A204.1 (cell line): ENCODE data around the gene AFG3L2.
"Not testable (repeated sequence)": the region's sequence is repeated elsewhere in the genome, so short reads cannot be mapped to it uniquely, and the experiment has no call there.

Source experiments
- FAIRE-seq: peaks from 2 replicates; lab custom pipeline; 2012; peaks lifted over from hg19 to GRCh38; lab: Jason Lieb, UNC

The AFG3L2 gene

DNA sequence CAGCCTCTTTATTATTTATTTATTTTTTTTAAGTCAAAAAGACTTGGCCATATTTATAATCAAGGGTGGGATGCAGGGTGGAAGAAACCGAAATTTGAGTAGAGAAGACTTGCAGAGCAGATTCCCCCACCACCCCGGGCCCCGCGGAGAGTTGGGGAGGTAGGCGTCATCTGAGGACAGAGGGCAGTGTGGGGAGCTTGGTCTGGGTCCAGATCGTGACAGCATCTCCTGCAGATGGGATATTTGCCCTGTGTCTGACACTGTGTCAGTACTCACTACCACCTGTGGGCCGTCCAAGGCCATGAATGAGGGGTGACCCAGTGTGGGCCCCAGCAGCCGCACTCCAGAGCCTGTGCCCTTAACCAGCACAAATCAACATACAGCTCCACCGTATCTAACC is 20.2 kb upstream of the AFG3L2 start:
- FAIRE-seq = no peak

DNA sequence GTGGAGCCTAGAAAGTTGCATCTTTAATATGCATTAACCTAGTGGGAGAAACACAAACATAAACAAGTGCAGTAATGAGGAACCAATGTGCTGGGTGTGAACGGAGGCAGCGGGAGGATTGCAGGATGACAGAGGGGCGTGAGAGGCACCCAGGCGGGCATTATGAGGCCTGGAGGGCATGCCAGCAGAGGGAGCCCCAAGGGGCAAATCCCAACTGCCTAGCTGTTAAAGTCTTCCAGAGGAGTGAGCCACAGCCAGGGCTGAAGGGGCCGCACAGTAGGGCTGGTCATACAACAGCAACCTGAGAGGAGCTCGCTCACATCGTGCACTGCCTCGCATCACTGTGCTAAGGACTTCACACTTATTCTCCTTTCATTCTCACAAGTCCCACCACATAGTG is 17.4 kb upstream of the AFG3L2 start:
- FAIRE-seq = no peak

DNA sequence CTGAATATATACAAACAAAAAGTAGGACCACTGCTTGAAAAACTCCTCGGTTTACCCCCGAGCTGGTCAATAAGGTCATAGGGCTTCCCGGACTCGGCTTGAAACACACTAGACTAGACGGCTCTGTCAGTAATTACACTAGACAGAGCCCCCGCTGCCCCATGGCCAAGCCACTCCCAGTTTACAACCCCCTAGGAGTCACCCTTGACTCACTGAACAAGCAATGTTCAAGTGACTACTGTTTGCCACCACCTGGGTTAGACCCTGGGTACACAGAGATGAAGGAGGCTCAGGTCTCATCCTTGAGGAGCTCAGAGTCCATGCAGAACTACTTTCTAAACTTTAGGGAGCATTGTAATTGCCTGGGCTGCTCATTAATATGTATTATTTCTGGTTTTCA is 17.0 kb upstream of the AFG3L2 start:
- no peak for FAIRE-seq

DNA sequence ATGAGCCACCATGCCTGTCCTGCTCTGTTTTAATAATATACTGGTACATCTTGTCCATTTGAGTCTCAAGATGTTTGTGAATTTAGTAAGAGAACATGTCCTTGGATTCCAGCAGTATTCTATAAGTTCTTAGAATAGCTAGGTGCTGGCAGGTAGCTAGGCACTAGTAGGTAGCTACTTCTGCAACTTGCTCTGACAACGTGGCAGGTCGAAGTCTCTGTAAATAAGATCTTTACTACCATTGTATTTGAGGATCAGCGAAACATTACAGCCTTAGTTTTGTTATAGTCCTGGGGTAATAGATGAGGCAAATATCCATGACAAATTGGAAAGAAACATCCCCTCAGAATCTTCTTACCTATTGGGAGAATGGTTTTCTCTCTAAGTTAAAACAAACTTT is 16.5 kb upstream of the AFG3L2 start:
- FAIRE-seq = no peak

DNA sequence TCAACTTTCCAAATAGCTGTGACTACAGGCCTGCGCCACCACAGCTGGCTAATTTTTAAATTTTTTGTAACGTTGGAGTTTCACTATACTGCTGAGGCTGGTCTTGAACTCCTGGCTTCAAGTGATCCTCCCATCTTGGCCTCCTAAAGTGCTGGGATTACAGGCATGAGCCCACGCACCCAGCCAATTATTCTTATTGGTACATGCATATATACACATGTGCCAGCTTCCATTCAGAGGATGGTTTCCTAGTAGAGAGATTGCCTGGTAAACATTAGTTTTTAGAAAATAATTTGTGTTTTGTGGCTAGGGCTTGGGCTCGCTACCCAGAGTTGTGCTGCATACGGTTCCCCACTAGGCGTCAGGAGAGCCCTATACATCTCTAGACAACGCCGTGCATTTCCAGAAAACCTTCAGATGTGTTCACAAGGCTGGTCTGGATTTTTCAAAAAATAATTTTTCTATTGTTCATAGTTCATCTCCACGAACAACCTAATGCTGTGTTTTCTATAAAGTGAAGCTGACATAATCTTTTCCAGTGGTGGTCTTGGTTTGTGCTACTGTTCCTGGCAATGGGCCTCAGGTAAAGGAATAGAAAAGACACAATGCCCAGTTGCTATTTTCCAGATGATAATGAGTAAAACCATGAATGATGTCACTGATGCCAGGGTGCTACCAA is 14.6 kb upstream of the AFG3L2 start:
- FAIRE-seq = peak; percentile 88

DNA sequence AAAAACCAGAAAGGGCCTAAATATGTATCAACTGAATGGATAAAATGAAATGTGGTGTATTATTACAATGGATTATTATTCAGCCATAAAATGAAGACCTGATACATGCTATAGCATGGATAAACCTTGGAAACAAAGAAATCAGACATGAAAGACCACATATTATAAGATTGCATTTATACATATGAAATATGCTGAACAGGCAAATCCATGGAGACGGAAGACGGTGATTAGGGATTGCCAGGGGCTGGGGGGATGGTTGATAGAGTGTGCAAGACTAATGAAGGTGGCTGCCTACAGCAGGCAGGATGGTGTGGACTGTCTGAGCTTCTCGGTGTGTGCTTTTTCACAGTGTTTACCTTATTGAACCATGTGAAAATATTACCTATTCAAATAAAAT is 11.4 kb upstream of the AFG3L2 start:
- no peak for FAIRE-seq

DNA sequence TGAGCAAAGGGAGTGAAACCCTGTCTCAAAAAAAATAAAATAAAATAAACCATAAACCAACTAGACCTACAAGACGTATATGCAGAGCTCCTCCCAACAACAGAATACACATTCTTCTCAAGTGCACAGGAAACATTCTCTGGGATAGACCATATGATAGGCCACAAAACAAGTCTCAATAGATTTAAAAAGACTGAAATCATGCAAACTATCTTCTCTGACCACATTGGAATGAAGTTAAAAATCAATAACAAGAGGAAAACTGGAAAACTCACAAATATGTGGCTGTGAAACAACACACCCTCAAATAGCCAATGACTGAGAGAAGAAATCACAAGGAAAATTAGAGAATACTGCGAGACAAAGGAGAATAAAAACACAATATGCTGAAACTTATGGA is 7.2 kb upstream of the AFG3L2 start:
- no peak for FAIRE-seq

DNA sequence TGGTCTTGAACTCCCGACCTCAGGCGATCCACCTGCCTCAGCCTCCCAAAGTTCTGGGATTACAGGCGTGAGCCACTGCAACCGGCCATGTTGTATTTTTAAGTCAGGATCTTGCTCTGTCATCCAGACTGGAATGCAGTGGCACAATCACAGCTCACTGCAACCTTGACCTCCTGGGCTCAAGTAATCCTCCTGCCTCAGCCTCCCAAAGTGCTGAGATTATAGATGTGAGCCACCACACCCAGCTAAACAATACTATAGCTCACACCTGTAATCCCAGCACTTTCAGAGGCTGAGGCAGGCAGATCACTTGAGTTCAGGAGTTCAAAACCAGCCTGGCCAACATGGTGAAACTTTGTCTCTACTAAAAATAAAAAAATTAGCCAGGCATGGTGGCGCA is 6.7 kb upstream of the AFG3L2 start:
- not testable (repeated sequence) for FAIRE-seq

DNA sequence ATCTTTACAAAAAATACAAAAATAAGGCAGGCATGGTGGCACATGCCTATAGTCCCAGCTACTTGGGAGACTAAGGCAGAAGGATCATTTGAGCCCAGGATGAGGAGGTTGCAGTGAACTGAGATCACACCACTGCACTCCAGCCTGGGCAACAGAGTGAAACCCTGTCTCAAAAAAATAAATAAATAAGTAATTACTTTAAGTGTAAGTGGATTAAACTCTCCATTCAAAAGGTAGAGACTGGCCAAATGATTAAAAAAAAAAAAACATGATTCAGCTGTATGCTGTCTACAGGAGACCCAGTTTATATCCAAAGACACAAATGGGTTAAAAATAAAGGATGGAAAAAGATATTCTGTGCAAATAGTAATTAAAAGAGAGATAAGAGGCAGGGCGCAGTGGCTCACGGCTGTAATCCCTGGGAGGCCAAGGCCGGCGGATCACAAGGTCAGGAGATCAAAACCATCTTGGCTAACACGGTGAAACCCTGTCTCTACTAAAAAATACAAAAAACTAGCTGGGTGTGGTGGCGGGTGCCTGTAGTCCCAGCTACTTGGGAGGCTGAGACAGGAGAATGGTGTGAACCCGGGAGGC is 5.3 kb upstream of the AFG3L2 start:
- not testable (repeated sequence) for FAIRE-seq

DNA sequence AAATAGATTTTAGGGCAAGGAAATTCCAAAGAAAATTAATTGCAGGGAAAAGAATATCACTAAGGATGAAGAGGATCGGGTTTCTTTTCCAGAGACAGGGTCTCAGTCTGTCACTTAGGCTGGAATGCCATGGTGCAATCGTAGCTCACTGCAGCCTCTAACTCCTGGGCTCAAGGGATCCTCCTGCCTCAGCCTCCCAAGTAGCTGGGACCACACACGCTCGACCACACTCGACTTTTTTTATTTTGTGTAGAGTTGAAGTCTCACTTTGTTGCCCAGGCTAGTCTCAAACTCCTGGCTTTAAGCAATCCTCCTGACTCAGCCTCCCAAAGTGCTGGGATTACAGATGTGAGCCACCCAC is 1.2 kb upstream of the AFG3L2 start:
- FAIRE-seq = not testable (repeated sequence)

DNA sequence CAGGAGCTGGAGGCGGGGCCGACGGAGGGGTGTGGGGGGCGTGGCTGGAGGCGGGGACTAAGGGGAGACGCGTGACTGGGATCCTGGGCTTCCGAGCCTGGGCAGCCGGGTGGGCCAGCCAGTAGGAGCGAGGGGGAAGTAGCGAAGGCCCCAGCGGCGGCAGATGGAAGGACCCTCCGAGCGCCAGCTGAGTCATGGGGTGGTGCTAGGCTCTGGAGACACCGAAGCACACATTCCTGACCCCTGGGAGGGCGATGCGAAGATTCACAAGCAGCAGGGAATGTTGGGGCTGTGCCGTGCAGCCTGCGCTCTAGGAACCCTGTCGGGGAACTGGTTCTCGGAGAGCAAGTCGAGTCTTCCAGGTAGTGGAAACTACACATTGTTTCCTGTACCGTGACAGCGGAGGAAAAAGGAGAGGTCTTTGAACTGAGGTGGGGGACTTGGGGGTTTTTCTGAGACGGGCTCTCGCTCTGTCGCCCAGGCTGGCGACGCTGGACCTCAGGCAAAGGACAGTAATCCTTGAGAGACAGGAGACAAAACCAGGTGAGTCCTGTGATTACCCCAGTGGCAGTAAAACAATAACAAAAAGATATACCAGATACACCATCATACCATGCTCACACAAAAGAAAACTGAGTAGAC is 650 bp upstream of the AFG3L2 start:
- FAIRE-seq = no peak

DNA sequence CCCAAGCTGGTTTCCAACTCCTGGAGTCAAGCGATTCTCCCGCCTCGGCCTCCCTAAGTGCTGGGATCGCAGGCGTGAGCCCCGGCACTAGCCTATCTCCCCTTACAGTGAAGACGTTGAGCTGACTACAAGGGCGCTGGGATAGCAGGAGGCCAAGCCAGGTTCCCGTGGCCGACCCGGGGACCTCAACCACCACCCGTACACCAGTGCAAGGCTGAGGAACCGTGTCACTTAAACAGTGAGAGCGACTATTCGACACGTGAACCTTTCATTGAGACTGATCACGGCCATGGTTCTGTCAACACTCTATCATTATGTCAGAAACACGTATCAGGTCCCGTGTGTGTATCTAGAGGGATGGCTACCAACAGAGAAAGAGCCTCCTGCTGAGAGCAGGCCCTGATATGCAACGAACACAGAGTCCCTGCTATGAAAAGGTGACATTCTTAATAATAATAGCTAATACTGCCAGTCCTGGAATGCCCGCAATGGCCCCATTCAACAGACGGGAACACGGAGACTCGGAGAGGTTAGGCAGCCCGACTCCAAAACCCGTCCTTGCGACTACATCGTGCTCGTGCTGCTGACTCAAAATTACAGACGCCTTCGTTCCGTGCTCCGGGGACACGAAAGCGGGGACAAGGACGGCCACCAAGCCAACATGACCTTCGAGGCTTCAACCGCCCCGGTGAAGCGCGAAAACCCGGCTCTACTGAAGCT is 833 bp downstream of the AFG3L2 start:
- FAIRE-seq = no peak

DNA sequence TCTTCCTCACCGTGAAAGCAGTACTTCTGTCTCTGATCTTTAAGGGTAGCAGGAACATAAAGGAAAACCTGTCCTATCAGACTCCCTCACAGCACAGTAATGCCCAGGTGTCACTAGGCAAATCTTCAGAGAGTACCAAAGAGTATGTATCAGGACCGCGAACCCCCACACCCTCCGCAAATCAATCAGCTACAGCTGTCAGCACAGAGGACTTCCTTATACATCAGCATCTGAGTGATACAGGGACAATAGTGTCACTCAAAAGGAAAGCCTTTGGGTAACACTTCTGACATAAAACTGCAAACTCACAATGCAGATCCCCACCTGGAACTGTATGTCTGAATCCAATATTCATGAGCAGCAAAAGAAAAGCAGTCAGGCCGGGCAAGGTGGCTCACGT is 2.6 kb downstream of the AFG3L2 start:
- FAIRE-seq = no peak

DNA sequence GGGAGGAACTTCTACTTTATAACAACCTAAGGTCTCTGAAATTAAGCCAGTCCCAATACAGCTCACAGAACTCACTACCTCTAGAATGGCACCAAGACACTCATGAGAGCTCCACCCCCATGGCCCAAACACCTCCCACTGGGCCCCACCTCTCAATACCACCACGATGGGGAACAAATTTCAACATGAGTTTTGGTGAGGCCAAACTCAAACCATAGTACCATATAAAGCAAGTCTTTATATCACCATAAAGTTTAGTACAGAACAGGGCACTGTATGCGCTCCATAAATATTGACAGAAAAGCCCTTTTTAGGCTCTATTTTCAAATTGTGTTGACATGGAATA is 3.3 kb downstream of the AFG3L2 start:
- no peak for FAIRE-seq

DNA sequence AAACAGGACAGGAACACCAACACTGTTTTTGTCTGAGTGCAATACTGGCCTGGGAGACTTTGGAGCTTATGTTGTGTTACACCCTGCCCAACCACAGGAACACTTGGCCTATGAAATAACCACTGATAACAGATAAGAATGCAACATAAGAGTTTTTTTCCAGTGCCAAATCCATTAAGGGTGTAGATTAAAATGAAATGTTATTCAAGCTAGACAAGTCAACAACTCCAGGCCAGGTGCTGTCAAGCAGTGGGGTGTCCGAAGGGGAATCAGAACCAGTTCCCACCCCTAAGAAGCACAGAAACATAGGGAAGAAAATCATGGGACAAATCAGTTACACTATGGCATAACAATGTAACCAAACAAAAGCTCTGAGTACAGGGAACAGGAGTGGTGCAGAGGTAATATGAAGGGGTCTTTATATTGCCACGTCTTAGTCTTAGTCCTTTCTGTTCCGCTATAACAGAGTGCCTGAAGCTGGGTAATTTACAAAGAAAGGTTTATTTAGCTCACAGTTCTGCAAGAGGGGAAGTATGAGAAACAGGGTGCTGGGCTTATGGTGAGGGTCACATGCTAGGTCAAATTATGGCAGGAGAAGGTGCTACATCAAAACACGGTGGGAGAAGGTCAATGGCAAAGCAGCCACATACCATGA is 3.8 kb downstream of the AFG3L2 start:
- FAIRE-seq = no peak

DNA sequence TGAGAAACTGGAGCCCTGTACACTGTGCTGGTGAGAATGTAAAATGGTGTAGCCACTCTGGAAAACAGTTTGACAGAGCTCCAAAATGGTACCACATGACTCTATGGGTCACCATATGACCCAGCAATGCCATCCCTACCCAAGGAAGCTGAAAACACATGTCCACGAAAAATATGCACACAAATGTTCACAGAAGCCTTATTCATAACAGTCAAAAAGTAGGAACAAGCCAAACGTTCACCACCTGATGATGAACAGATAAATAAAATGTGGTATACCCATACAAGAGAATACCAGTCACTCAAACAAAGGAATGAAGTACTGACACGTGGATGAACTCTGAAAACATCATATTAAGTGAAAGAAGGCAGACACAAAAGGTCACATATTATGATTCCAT is 4.6 kb downstream of the AFG3L2 start:
- no peak for FAIRE-seq

DNA sequence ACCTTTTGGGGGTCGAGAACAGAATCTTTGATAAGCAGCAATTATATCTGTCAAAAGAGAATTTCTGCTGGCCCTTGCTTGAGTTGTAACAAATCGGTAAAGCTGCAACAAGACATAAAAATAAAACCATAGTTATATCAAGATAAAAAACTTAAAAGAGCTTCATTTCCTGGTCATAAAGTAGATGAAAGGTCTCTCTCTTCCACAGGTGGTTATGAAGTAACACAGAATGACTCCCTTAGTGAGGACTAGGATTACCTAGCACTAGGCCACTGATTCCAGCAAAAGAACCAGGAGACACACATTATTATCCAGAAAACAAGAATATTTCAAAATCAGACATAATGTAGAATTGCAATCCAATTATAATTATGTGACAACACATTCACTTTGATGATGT is 5.4 kb downstream of the AFG3L2 start:
- FAIRE-seq = no peak

DNA sequence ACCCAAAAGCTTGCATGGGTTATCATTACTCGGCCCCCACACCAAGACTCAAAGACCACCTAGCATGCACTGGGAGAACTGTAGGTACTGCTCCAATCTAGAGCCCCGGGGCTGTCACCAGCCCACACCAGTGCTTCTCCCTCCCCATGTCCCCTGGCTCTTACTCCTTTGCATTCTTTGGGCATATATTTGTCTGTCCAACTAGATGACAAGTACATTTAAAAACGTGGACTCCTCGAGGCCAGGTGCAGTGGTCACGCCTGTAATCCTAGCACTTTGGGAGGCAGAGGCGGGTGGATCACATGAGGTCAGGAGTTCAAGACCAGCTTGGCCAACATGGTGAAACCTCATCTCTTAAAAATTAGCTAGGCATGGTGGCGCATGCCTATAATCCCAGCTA is 7.8 kb downstream of the AFG3L2 start:
- FAIRE-seq = no peak

DNA sequence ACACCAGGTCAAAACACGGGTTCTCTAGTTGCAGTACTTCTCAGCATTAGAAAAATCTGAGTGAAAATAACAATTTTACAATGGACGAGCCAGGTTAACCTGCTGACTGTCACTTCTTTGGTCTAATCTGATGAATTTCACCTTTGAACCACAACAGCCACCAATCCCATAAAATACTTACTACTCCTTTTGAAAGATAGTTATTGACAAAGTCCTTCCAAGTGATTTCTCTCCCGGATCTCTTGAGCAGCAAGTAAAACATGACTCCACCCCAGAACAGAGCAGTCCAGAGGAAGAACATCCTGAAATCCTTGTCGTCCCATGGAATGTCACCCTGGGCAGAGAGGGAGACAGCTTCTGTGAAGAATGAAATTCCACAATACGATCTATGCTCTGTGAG is 10.2 kb downstream of the AFG3L2 start:
- FAIRE-seq = no peak

DNA sequence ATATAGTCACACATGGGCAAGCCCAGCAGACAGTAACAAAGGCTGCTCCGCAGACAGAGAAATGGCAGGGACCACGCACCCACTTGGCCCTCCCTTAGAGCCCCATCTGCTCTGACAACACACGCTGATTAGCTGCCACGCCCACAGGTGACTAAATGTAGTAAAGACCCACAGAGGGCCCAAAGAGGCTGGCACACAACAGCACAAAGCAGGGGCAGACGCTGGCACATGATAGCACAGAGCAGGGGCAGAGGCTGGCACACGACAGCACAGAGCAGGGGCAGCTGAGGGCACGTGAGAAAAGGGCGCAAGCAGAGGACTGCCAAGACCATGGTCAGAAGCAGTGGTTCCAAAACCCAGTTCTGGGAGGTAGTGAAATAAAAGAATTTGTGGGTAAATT is 10.6 kb downstream of the AFG3L2 start:
- FAIRE-seq = no peak

DNA sequence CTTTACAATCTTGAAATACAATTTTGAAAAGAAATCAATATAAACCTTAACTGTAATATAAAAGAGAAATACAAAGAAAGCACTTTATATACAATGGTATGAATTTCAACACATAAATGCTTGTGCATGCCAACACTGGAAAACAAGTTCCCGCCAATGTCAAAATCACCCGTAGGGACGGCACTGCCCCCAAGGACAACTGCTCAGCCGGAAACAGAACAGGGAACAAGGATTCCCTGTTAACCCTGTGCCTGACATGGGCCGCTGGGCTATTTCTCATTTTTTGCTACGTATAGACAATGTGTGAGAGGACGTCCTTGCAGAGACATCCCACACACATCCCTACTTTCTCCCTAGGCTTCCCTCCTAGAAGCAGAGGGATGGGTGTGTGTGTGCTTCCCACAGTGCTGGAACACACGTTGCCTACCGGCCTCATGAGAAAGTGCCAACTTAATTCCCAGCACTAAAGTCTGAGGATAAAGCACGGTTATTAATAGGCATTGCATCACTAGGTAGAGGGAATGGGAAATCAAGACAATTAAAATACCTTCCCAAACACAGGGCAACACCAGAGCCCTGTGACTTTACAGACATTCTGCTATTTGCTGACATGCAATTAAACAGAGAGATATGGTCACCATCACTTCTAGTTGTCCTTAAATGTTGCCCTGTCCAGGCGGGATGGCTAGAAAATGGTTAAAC is 14.4 kb downstream of the AFG3L2 start:
- FAIRE-seq = no peak

DNA sequence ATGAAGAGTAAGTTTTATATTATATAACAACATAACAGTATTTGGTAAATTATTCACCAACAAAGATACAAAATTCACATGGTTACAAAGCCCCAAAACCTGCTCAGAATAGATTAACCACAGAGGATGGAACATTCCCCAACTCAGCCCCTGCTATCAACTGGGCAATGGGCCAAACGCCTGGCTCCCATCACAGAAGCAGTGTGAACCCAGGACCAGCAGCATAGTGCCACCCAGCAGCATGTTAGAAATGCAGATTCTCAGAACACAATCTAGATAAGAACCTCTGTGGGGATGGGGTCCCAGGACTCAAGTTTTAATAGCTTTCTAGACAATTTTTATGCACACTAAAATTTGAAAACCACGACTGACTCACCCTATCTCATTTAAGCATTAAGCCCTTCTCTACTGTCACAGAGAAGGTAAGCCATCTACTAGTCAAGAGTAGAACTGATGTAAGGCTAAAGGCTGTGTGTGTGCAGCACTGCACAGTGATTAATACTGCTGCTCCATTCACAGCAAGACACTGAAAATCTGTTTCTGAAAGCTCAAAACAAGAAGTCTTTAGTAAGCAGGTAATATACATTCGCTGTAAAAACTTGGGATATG is 15.2 kb downstream of the AFG3L2 start:
- no peak for FAIRE-seq
